HEK293 (cell line): Measurements from ENCODE around the gene TMEM187.
A peak's percentile ranks its signal among the peaks of the same experiment; 100 is the strongest.

Experiments used
- CTCF ChIA-PET: fragments of 350-600 bp; formaldehyde crosslinking; extraction: SDS; loops from one replicate; lab custom pipeline; 2021; ENCODE audit warnings: antibody characterized with exemption; lab: Yijun Ruan, JAX
- POLR2A ChIA-PET: fragments of 300-600 bp; formaldehyde crosslinking; extraction: SDS; loops from one replicate; lab custom pipeline; 2020; ENCODE audit warnings: antibody characterized with exemption, inconsistent platforms; lab: Yijun Ruan, JAX
- H3K27ac ChIP-seq: fragments of 200-500 bp; sonication (Bioruptor generic); 2 replicates; pipeline ENCODE4 v1.5.1; 2014; ENCODE audit warnings: low read depth, low read length, control low read depth, inconsistent platforms; ENCODE audit errors: extremely low read depth
- H3K36me3 ChIP-seq, 2 experiments: fragments of 200-500 bp in 1 of 2; sonication (Bioruptor generic) in 1 of 2; 1 replicate in 1 of 2; 2 replicates in 1 of 2; pipeline ENCODE4 v1.5.1; 2014 to 2017; ENCODE audit warnings: inconsistent platforms in 2 of 2, low read length in 2 of 2; ENCODE audit not compliant: control insufficient read depth in 2 of 2, insufficient read depth in 1 of 2
- H3K4me1 ChIP-seq: fragments of 200-500 bp; sonication (Bioruptor generic); 2 replicates; pipeline ENCODE4 v1.5.1; 2014; ENCODE audit warnings: mild to moderate bottlenecking, low read length, inconsistent platforms; ENCODE audit not compliant: control insufficient read depth, insufficient read depth
- H3K4me3 ChIP-seq: 2 replicates; pipeline ENCODE4 v1.5.1; 2011; ENCODE audit warnings: low read depth, mild to moderate bottlenecking, control low read depth, low read length, moderate library complexity
- H3K9me3 ChIP-seq: fragments of 200-500 bp; sonication (Bioruptor generic); 2 replicates; pipeline ENCODE4 v1.5.1; 2014; ENCODE audit warnings: low read depth, low read length, inconsistent platforms; ENCODE audit not compliant: control insufficient read depth, insufficient read depth
- PRDM6 ChIP-seq: fragments of 450-650 bp; formaldehyde crosslinking; IDR thresholded peaks from 2 replicates; pipeline ENCODE4 v1.5.1; 2017; ENCODE audit warnings: missing biosample characterization, missing genetic modification characterization
- SP2 ChIP-seq: fragments of 450-650 bp; formaldehyde crosslinking; IDR thresholded peaks from 2 replicates; pipeline ENCODE4 v1.5.1; 2016; ENCODE audit warnings: missing biosample characterization, missing genetic modification characterization
- ZNF2 ChIP-seq: fragments of 450-650 bp; formaldehyde crosslinking; IDR thresholded peaks from 2 replicates; pipeline ENCODE4 v1.5.1; 2016; ENCODE audit warnings: missing biosample characterization, missing genetic modification characterization
- ZNF292 ChIP-seq: fragments of 450-650 bp; formaldehyde crosslinking; IDR thresholded peaks from 2 replicates; pipeline ENCODE4 v1.5.1; 2016; ENCODE audit warnings: low read depth, missing biosample characterization, missing genetic modification characterization, borderline replicate concordance
- ZNF629 ChIP-seq: fragments of 450-650 bp; formaldehyde crosslinking; IDR thresholded peaks from 2 replicates; pipeline ENCODE4 v1.5.1; 2017; ENCODE audit warnings: missing biosample characterization, missing genetic modification characterization
- ZNF677 ChIP-seq: fragments of 450-650 bp; IDR thresholded peaks from 2 replicates; pipeline ENCODE4 v1.5.0; 2018; ENCODE audit warnings: missing biosample characterization, mild to moderate bottlenecking, missing genetic modification characterization, moderate library complexity
- TF ChIP-seq, protein P1 (sequence below): fragments of 450-650 bp; formaldehyde crosslinking; IDR thresholded peaks from 2 replicates; pipeline ENCODE4 v1.5.1; 2016; ENCODE audit warnings: missing biosample characterization, missing genetic modification characterization, borderline replicate concordance
- TF ChIP-seq, protein P2 (sequence below): fragments of 450-650 bp; formaldehyde crosslinking; IDR thresholded peaks from 2 replicates; pipeline ENCODE4 v1.5.1; 2016; ENCODE audit warnings: missing biosample characterization, missing genetic modification characterization

TMEM187 gene

DNA sequence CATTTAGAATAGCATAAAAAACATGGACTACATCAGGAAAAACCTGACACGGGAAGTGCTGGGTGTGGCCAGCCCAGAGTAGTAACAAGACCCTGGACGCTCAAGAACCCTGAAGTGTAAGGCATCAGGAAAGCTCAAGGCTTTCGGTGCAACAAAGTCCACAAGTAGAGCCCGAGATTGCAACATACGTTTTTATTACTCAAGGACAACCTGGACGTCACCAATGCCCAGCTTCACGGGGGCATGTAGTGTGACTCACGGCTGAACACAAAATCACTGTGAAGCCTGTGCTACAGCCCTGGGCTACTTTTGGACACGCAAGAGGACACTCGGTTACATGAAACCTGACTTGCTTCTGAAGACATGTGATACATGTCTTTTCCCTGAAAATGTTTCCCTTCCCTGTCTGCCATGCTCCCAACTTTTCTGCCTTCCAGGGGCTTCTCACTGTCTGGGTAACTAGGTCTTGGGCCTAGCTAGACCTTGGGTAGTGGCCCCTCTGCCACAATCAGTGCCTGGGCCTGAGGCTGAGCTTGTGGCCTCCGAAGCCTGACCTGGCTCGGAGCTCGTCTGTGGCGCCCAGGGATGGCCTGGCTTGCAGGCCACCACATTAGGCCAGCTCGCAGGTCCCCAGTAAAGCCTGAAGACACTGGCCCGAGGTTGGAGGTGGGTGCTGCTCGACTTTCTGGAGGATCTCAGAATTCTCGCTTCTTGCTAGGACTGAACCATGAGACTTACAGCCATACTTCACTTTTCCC lies 38.0 kb downstream of the TMEM187 start:
- POLR2A ChIA-PET, result interaction anchor here (1.3 to 4.6 kb wide), 2 partner anchors 14 to 39 kb away, joined by 3 to 21 read pairs; partner anchors contain the start of genes HCFC1 and TMEM187
- H3K36me3 ChIP-seq, result peaks cover 3 to 59% of the 10 kb centered on the region in 2 experiments; a peak in 2 of 3 replicates
- no peaks in the 10 kb centered on the region for H3K9me3 ChIP-seq
- H3K4me1 ChIP-seq, result no peaks in the 10 kb centered on the region
- no peak for TF ChIP-seq ZNF629 (tag by site-specific recombination)
- no peak for TF ChIP-seq ZNF292 (tag by site-specific recombination)
- no peak for TF ChIP-seq SP2 (tag by site-specific recombination)
- TF ChIP-seq, protein P1, sequence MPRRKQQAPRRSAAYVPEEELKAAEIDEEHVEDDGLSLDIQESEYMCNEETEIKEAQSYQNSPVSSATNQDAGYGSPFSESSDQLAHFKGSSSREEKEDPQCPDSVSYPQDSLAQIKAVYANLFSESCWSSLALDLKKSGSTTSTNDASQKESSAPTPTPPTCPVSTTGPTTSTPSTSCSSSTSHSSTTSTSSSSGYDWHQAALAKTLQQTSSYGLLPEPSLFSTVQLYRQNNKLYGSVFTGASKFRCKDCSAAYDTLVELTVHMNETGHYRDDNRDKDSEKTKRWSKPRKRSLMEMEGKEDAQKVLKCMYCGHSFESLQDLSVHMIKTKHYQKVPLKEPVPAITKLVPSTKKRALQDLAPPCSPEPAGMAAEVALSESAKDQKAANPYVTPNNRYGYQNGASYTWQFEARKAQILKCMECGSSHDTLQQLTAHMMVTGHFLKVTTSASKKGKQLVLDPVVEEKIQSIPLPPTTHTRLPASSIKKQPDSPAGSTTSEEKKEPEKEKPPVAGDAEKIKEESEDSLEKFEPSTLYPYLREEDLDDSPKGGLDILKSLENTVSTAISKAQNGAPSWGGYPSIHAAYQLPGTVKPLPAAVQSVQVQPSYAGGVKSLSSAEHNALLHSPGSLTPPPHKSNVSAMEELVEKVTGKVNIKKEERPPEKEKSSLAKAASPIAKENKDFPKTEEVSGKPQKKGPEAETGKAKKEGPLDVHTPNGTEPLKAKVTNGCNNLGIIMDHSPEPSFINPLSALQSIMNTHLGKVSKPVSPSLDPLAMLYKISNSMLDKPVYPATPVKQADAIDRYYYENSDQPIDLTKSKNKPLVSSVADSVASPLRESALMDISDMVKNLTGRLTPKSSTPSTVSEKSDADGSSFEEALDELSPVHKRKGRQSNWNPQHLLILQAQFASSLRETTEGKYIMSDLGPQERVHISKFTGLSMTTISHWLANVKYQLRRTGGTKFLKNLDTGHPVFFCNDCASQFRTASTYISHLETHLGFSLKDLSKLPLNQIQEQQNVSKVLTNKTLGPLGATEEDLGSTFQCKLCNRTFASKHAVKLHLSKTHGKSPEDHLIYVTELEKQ (tag by site-specific recombination), result no peak
- no peak for TF ChIP-seq ZNF677
- TF ChIP-seq ZNF2 (tag by site-specific recombination), result no peak
- no peak overlapping the region for H3K4me3 ChIP-seq
- CTCF ChIA-PET, result interaction anchor here (1.1 kb wide), 2 partner anchors 17 to 531 kb away, joined by 4 read pairs; no protein-coding TSS in a partner anchor
- H3K27ac ChIP-seq, result no peak overlapping the region

- H3K36me3 ChIP-seq, result peaks cover 3 to 71% of the 10 kb centered on the region in 2 experiments; a peak in 2 of 3 replicates
- H3K4me1 ChIP-seq, result no peaks in the 10 kb centered on the region
- ChIA-PET POLR2A (interaction anchor here (4.6 kb wide), 1 partner anchor 41 kb away, joined by 21 read pairs; the partner anchor contains the start of genes HCFC1 and TMEM187), CTCF (interaction anchor here (0.8 to 3.9 kb wide), 8 partner anchors 9 to 522 kb away, joined by 3 to 35 read pairs (median 14); no protein-coding TSS in a partner anchor)
- TF ChIP-seq, protein P2, sequence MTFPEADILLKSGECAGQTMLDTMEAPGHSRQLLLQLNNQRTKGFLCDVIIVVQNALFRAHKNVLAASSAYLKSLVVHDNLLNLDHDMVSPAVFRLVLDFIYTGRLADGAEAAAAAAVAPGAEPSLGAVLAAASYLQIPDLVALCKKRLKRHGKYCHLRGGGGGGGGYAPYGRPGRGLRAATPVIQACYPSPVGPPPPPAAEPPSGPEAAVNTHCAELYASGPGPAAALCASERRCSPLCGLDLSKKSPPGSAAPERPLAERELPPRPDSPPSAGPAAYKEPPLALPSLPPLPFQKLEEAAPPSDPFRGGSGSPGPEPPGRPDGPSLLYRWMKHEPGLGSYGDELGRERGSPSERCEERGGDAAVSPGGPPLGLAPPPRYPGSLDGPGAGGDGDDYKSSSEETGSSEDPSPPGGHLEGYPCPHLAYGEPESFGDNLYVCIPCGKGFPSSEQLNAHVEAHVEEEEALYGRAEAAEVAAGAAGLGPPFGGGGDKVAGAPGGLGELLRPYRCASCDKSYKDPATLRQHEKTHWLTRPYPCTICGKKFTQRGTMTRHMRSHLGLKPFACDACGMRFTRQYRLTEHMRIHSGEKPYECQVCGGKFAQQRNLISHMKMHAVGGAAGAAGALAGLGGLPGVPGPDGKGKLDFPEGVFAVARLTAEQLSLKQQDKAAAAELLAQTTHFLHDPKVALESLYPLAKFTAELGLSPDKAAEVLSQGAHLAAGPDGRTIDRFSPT (tag by site-specific recombination), result peak; percentile 44; the same call in 1 of the 2 replicates
- TF ChIP-seq PRDM6 (tag by site-specific recombination), result no peak
- no peak overlapping the region for H3K4me3 ChIP-seq
- H3K9me3 ChIP-seq, result no peaks in the 10 kb centered on the region
- H3K27ac ChIP-seq, result no peak overlapping the region
Measured at GRCh38 chrX:154011376-154012335, 39.1 kb downstream of the TMEM187 start.
